Measurements from ENCODE around the gene PCDH15.
"Not testable (repeated sequence)": the region's sequence is repeated elsewhere in the genome, so short reads cannot be mapped to it uniquely, and the experiment has no call there.

The PCDH15 gene

DNA sequence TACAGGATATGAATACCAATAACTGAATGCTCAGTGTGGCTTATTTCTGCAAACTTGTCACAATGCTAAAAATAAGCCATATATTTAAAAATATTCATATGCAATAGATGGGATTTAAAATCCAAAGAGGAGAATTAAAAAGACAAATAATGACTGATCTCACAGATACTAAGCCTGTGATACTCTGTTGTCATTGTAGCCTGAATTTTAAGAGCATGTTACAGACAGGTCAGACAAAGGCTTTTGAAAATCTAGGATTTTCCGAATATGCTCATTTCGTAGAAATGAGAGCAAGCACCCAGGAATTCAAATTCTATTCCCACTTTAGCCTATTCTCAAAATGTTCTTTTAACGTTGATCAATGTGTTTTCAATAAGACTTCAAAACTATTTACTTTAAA is 269.7 kb downstream of the PCDH15 start:
- DNase-seq: no peak

DNA sequence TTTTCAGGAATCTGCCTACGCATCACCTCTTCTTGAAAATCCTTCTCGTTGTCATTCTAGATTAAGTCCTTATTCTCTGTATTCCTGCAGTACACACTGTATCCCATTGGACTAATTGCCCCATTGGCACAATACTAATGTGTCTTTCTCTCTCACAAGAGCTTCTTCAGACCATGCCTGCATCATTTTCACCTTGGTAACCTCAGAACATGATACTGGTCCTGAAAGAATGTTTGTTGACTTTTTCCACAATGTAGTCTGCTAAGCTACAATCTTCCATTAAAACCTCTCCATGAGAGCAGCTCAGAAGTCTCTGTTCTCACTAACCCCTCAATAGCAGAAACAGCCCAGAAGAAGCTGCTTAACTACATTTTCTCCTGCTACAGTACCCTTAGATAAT is 270.7 kb downstream of the PCDH15 start:
- DNase-seq: no peak

DNA sequence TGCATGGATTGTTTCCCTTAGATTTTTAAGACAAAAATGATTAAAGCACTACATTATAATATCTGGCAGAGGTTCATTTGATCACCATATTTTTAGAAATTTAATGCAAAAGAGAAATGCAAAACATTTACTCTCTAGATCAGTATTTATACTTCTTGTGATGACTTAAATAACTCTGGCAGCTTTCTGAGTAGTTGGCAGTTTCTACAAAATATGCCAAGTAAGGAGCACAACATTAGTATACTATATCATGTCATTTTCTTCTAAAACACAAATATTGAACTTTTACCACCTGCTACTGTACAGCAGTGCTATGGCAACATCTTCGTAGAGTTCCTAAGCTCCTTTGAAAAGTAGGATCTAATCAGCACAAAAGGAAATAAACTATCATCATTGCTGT is 275.2 kb downstream of the PCDH15 start:
- DNase-seq: no peak

- DNase-seq: not testable (repeated sequence)
These were observed 285.8 kb downstream of the PCDH15 start for GRCh38 chr10:54515244-54515643.

DNA sequence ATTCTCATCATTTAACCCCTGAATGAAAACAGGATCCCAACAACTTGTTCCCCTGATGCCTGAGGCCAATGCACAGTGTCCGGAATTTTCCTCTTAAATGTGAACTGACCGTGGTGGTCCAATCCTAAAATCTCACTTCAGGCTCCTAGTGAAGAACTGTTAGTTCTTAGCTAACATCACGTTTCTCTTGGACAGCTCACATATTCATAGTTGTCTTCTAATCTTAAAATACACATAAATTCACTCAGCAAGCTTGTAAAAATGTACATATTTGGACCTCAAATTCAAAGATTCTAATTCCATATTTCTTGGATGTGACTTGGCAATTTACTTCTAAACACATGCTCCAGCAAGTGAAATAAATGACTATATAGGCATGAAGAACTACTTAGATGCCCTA is 297.2 kb downstream of the PCDH15 start:
- DNase-seq: no peak

- DNase-seq: no peak
These were observed 299.1 kb downstream of the PCDH15 start for GRCh38 chr10:54501929-54502328.

GRCh38 chr10:54496852-54497251 is 304.2 kb downstream of the PCDH15 start:
- no peak for DNase-seq

- no peak for DNase-seq
These were observed 313.3 kb downstream of the PCDH15 start for GRCh38 chr10:54487743-54488142.

DNA sequence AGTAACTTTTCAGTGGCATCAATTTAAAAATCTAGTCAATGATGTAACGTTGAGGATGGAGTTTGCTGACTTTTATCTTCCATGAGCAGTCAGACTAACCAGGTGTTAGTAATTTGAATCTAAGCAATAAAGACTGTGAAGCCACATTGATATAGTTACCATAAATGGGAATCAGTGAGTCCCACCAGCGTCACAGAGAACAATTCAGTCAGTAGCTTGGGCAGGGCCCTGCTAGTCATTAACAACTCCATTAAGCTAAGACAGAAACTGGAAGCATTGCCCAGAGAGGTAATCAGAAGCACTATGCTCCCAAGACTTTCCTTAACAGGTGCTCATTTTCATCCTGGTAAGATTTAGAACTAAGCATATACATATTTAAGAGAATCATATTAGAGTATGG is 315.1 kb downstream of the PCDH15 start:
- DNase-seq: no peak

GRCh38 chr10:54484186-54484585 is 316.8 kb downstream of the PCDH15 start:
- DNase-seq: no peak

- DNase-seq: no peak
These were observed 322.4 kb downstream of the PCDH15 start for GRCh38 chr10:54478601-54479000.

GRCh38 chr10:54477738-54478137 is 323.3 kb downstream of the PCDH15 start:
- DNase-seq: no peak

DNA sequence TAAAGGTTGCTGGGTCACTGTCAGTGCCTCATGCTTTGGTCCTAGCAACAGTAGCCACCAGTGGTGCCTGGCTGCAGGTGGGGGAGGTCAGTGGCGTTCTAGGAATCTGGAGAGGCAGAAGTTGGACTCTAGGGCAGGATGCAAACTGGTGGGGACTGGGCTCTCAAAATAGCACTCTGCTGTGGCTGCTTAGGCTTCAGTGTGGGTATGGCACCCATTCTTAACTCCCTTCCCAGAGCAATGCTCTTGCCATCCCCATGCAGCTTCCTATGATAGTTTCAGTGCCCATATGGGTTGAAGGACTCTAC is 330.8 kb downstream of the PCDH15 start:
- no peak for DNase-seq

- DNase-seq: no peak
These were observed 331.3 kb downstream of the PCDH15 start for GRCh38 chr10:54469587-54470323.

- no peak for DNase-seq
These were observed 346.8 kb downstream of the PCDH15 start for GRCh38 chr10:54454271-54454670.

- no peak for DNase-seq
These were observed 352.0 kb downstream of the PCDH15 start for GRCh38 chr10:54449056-54449455.

- no peak for DNase-seq
These were observed 356.9 kb downstream of the PCDH15 start for GRCh38 chr10:54444170-54444569.

DNA sequence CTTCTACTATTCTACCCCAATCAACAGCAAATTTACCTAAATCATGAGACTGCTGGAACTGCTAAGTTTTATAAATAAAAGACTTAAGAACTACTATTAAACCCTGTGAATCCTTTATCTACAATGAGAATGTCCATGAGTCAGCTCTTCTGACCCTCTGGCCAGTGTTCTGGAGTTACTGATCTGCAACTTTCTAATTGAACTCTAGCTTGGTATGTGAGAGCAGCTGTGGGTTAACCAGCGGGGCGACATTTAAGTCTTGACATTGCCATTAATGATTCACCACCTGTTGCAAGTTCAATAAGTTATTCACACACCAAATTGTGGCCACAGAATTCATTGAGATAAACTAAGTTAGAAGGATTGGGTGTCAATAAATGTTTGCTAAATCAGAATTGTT is 359.8 kb downstream of the PCDH15 start:
- no peak for DNase-seq

DNA sequence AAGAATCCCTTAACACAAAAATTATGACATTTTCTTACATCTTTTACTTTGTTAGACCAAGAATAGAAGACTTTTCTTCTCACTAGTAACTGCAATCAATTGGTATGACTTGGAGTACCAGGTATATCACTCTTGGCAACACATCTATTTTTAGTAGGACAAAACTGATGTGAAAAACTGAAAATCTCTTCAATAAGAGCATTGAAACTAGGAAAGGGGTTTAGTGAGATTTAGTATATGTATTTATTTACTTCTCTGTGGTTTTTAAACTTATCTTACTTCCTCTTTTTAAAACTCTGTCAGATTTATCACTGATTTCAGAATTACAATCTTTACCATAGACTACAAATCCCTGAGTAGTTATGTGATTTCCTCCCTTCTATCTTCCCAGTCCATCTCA is 366.2 kb downstream of the PCDH15 start:
- DNase-seq: no peak

DNA sequence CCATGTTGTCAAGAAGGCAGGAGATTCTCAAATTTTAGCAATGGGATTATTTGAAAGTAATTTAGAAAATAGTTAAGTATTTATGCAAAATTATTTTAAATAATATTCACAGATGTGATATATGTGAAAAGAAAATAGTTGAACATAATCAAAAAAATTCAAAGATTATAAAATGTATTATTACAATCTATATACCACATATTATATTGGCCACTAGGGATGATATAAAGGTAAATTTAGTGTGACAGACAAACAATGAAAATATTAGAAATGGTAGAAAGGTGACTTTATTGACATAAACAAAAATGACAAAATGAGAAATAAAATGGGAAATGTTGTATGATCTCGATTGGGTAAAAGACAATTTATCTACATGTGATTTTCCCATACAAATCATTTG is 385.5 kb downstream of the PCDH15 start:
- DNase-seq: no peak

DNA sequence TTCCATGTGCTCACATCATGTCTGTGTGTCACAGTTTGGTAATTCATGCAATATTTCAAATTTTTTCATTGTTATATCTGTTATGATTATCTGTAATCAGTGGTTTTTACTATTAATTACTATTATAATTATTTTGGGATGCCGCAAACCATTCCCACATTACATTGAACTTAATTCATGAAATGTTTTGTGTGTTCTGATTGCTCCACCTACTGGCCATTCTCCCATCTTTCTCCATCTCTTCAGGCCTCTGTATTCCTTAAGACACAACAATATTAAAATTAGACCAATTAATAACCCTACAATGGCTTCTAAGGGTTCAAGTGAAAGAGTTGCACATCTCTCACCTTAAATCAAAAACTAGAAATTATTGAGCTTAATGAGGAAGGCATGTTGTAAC is 398.5 kb downstream of the PCDH15 start:
- DNase-seq: no peak

GRCh38 chr10:54396031-54396430 is 405.0 kb downstream of the PCDH15 start:
- no peak for DNase-seq

DNA sequence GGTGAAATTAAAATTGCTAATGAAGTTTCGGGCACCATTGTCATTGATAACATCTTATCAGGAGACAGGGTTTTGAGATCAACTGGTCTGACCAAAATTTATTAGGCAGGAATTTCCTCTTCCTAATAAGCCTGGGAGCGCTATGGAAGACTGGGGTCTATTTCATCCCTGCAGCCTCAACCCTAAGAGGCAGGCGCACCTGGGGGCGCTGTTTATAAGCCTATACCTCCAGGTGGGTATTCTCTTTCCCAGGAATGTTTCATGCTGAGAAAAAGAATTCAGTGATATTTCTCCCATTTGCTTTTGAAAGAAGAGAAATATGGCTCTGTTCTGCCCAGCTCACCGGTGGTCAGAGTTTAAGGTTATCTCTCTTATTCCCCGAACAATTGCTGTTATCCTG is 406.4 kb downstream of the PCDH15 start:
- DNase-seq: not testable (repeated sequence)

GRCh38 chr10:54372179-54372578 is 428.9 kb downstream of the PCDH15 start:
- DNase-seq: no peak

DNA sequence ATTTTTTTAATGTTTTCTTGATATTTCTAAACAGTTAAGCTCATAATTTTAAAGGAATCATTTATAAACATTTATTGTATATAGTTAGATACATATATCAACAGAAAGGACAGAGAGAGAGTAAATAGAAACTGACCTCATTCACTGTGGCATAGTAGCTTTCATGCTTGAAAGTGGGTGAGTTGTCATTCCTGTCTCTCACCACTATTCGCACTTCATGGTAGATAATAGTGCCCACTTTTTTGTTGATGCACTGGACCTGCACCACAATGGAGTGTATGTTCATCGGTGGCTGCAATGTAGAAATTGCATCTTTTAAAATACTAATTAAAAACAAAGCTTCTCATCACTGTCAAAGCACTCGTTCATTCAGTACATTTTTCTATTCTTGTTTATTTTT is 432.0 kb downstream of the PCDH15 start:
- DNase-seq: no peak

- DNase-seq: no peak
These were observed 437.6 kb downstream of the PCDH15 start for GRCh38 chr10:54363390-54363789.

Data from stimulated activated CD4-positive, alpha-beta T cell treated with anti-CD3 and anti-CD28 coated beads, Interleukin-12 subunit alpha, Interleukin-12 subunit beta, amount 100 ng/mL, for 4 hours (primary cell).